Activated CD8-positive, alpha-beta memory T cell treated with anti-CD3 and anti-CD28 coated beads, Interleukin-2, amount 50 U/mL, for 24 hours (primary cell): ENCODE results near the gene SMARCAL1.

Experiments
- DNase-seq: peaks from one replicate; pipeline ENCODE4 v3.0.0-alpha.2; 2020; ENCODE audit errors: extremely low read depth

SMARCAL1 gene

DNA sequence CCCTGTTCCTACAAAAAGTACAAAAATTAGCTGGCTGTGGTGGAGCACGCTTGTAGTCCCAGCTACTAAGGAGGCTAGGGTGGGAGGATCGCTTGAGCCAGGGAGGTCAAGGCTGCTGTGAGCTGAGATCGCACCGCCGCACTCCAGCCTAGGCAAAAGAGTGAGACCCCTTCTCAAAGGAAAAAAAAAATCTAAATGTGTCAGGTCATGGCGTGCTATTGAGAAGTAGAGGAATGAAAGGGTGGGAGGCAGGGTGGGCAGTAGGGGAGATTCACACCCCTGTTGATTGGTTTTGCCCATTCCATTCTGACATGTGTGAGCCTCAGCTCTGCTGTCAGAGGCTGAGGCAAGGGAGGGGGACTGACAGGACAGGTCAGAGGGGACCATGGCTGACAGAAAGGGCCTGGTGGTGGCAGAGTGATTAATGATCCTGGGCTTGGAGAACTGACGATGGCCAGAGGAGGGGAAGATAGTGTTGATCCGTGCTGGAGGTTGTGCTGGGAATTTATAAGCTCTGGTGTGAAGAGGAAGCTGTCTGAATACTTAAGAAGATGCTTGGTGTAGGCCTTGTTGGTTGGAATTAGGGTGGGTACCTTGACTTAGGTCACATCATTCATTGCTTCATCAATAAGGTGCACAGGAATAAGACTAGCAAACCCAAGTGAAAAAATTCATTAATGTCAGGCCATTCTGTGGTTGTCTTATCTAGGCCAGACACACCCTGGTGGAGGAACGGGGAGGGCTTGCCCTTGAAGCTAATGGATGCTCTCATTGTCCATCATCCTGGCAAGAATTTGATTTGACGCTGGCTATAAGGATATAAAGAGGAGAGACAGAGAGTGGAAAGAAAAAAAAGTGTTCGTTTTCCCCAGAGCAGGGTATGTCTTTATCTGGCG is 19.1 kb upstream of the SMARCAL1 start:
- DNase-seq = no peak

DNA sequence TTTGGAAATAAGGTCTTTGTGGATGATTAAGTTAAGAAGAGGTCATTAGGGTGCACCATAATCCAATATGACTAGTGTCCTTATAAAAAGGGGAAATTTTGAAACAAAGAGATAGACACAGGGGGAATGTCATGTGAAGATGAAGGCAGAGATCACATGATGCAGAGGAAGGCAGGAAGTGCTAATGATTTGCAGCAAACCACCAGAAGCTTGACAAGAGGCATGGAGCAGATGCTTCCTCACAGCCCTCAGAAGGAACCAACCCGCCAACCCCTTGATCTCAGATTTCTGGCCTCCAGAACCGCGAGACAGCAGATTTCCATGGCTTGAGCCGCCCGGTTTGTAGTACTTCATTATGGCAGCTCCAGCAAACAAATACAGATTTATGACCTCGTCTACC is 17.4 kb upstream of the SMARCAL1 start:
- no peak for DNase-seq

DNA sequence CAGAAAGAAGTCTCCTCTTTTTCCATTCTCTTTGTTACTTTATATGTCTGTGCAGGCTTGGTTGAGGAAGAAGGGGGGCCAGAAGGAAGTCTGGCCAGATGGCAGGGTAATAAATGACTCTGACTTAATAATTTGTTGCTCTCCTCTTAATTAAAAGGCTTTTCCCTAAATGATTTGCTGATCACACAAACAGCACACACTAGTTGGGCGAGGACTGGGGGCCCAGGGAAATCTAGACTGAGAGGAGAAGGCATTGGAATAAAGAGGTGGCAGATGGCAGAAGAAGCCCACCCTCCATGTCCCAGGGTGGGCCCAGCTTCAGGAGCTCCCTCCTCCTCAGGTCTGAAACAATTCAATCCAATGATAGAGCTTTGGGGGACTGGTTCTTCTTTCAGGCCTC is 12.7 kb upstream of the SMARCAL1 start:
- DNase-seq = no peak

GRCh38 chr2:216402751-216403150 is 9.5 kb upstream of the SMARCAL1 start:
- no peak for DNase-seq

DNA sequence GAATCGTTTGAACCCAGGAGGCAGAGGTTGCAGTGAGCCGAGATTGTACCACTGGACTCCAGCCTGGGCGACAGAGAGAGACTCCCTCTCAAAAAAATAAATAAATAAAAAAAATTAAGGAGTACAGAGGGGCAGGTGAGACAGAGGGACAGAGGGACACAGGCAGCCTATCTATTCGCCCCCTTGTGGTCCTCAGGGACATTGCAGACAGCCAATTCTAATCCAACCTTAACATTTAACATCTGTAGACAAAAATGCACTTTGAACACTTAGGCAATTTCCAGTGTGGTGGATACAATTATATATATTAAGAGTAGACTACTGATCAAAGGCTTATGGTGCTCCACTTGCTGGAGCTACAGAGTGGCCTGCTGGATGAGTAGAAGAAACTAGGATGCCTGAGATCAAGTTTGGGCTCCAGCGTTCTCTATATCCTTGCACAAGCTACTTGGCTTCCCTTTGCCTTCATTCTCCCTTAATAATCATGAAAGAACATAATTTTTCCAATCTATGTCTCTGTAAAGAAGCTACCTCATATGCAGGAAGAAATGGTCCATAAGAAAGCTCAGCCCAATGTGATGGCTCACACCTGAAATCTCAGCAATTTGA is 8.2 kb upstream of the SMARCAL1 start:
- DNase-seq = no peak

GRCh38 chr2:216405588-216405987 is 6.7 kb upstream of the SMARCAL1 start:
- DNase-seq = no peak

DNA sequence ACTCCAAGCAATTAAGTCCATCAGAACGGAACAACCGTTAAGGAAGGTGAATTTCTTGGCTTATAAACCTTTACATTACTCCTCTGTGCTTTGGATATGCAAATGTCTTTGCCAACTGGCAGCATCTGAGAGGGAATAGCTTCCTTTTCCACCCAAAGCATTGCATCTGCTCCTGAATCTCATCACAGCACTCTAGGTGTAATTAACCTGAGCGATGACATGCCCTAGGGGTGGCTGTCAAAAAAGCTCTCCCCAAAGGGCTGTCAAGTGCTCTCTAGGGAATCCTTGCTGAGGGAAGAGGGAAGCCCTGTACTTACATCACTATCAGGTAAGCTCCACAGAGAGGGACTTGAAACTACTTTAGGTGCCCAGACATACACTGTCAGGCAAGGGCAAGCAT is 5.5 kb upstream of the SMARCAL1 start:
- DNase-seq = no peak

GRCh38 chr2:216408426-216409290 is 3.6 kb upstream of the SMARCAL1 start:
- DNase-seq = no peak

DNA sequence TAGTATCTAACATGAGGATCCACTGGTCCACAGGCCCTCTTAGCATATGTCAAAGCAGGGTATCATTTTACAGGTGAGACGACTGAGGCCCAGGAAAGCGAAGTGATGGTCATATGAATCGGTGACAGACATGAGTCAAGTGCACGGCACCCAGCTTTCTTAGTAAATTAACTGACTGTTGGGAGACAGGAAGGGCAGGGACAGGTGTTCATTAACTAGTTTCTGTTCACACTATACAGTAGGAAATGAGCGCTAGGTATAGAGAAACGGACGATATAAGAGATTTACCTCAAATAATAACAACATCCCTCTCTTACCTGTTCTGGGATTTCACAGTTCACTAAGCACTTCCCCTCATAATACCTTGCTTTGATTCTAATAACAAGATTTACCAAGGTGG is 1.7 kb upstream of the SMARCAL1 start:
- no peak for DNase-seq

DNA sequence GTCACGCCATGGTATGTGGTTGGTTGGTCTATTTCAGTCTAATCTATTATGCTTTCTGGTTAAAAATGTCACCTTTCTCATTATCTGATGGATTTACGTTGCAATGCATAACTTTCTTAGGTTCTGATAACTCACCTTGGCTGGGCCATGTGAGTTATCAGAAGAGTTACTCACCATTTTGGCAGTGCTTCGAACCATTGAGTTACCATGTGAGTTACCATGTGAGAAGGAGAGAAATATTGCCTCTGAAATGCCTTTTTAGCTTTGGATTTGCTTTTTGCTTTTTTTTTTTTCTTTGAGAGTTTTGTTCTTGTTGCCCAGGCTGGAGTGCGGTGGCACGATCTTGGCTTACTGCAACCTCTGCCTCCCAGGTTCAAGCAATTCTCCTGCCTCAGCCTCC is 1.6 kb downstream of the SMARCAL1 start:
- DNase-seq = no peak

GRCh38 chr2:216414772-216415319 is 2.6 kb downstream of the SMARCAL1 start:
- DNase-seq = no peak

DNA sequence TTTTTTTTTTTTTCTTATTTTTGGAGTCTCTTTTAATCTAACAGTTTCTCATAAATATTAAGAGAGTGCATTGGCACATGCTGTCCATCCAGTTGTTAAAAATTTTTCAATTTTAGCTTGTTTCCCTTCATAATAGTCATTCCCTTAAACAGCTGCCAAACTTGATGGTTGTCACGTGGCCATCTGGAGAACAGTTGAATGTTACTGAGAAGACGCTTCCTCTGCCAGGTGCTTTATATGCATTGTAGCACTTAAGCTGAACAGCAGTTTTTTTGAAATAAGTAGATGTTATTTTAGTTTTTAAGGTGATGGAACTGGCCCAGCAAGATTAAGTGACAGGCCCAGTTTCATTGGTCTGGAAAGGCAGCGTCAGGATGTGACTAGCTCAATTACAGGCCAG is 3.3 kb downstream of the SMARCAL1 start:
- DNase-seq = no peak

- DNase-seq = no peak
These were observed 4.5 kb downstream of the SMARCAL1 start for GRCh38 chr2:216416571-216417307.

GRCh38 chr2:216418981-216419380 is 6.7 kb downstream of the SMARCAL1 start:
- no peak for DNase-seq

GRCh38 chr2:216420367-216421101 is 8.2 kb downstream of the SMARCAL1 start:
- no peak for DNase-seq

DNA sequence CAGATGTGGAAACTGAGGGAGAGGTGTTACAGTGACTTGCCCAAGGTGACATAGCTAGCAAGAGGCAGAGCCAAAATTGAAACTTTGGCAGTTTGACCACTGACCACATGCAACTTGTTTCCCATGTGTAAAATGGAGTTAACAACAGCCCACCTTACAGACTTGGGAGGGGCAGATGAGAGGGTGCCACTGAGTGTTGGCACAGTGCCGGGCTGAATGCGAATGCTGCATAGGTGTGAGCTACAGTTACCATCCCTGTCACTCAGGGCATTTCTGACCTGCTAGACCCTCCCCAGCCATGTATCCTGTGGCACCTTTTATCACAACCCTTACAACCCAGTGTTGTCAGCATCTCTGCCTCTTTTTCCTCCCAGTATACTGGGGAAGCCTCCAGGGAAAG is 10.8 kb downstream of the SMARCAL1 start:
- DNase-seq = no peak

DNA sequence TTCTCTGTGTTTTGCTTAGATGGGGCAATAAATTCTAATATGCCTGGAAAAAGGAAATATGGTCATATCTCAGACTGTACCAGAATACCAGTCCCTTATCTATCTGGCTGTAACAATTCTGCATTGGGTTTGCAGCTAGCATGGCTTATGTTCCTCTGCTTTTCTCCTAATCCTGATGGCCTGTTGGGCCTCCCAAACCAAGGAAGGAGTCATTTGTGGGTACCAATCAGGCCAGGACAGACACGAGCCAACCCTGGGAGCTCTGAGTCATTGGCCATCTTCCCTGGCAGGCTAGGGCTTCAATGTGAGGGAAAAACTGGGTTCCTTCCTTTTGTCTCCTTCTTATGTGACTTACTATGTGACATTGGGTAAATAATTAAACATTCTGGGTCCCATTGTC is 12.0 kb downstream of the SMARCAL1 start:
- DNase-seq = no peak

DNA sequence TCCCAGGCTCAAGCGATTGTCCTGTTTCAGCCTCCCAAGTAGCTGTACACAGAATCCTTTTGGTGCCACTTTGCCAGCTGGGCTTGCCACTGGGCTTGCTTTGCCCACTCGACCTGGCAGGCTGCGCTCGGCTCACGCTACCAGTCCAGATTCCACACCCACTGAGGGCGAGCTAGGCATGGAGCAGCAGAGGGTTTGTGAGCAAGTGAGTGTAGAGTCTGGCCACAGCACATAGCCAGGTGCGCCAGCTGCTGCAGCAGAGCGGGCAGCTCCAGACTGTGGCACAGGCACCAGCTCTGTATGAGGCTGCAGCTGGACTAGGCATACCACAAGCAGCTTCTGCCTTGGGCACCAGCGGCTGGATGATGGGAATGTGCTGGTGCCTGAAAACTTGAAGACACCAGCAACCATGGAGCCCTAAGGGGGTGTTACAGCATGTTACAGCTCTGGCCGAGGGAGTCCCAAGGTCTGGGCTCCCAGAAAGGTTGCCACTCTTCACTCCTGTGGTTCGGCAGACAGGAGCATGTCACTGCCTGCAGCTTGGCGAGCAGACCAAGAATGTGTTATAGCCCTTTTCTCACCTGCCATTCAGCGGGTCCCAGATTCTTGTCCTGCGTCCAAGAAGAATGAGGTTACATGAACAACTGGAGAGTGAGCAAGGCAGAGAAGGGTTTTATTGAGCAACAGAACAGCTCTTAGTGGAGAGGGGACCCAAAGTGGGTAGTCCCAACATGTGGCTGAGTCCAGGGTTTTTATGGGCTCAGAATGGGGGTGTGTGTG is 12.9 kb downstream of the SMARCAL1 start:
- DNase-seq = no peak

- no peak for DNase-seq
These were observed 14.0 kb downstream of the SMARCAL1 start for GRCh38 chr2:216426166-216426777.

GRCh38 chr2:216426938-216427337 is 14.7 kb downstream of the SMARCAL1 start:
- no peak for DNase-seq
